ENCODE data around the gene DENND2D.

DENND2D gene

DNA sequence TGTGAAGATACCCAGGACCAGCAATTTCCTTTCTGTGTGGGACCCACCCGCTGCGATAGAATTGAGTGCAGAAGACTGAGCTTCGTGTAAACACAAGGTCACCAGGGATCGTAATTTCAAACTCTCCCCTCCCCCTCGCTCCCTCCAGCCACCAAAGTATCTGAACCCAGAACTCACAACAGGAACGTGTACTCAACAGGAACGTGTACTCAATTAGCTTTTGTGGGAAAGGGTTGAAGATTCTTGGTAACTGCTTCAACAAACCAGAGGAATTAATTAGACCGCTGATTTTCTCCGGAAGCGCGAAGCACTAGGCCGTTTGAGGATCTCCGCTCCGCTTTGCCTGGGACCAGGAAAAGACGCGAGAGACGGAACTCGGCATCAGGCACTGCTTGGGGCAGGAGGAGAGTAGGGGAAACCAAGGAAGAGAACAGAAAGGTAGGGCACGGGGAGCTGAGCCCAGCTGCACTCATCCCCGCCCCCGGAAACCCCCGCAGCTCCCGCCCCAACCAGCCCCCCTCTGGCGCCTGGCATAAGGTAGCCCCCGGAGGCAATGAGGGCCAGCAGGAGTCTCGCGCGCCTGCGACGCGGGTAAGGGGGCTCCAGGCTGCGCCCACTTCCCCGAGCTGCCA, 61.0 kb downstream of the DENND2D start:
- H3K27ac Mint-ChIP-seq, result peak overlapping the region; percentile 85 to 95 (median 92)
- TF ChIP-seq, protein P1, sequence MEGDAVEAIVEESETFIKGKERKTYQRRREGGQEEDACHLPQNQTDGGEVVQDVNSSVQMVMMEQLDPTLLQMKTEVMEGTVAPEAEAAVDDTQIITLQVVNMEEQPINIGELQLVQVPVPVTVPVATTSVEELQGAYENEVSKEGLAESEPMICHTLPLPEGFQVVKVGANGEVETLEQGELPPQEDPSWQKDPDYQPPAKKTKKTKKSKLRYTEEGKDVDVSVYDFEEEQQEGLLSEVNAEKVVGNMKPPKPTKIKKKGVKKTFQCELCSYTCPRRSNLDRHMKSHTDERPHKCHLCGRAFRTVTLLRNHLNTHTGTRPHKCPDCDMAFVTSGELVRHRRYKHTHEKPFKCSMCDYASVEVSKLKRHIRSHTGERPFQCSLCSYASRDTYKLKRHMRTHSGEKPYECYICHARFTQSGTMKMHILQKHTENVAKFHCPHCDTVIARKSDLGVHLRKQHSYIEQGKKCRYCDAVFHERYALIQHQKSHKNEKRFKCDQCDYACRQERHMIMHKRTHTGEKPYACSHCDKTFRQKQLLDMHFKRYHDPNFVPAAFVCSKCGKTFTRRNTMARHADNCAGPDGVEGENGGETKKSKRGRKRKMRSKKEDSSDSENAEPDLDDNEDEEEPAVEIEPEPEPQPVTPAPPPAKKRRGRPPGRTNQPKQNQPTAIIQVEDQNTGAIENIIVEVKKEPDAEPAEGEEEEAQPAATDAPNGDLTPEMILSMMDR (IDR thresholded peaks at IDR 0.05; ENCODE audit: unreplicated experiment in 3 of 3), result no peak

More for the DNA sequence above, 61.0 kb downstream of the DENND2D start:
- no peaks in the 10 kb centered on the region for H3K9me3 Mint-ChIP-seq
- H3K4me1 Mint-ChIP-seq, result peaks cover 23% of the 10 kb centered on the region
- peak overlapping the region; percentile 96 to 100 (median 98) for H3K4me3 Mint-ChIP-seq
- peaks cover 7% of the 10 kb centered on the region for H3K36me3 Mint-ChIP-seq (ENCODE audit: low read depth)
- no peaks in the 10 kb centered on the region for H3K27me3 Mint-ChIP-seq (ENCODE audit: low read depth)

Measured in nephron (organoid).